NCI-H2081 (cell line): Measurements from ENCODE around the gene C19orf25.
A peak's percentile ranks its signal among the peaks of the same experiment; 100 is the strongest.
"Not testable (repeated sequence)": the region's sequence is repeated elsewhere in the genome, so short reads cannot be mapped to it uniquely, and the experiment has no call there.

Experiments used
- DNase-seq, 2 experiments: peaks; one replicate each; lab custom pipeline; 2025; lab: John Stamatoyannopoulos, UW

C19orf25 gene

GRCh38 chr19:1478934-1479707 lies at the start of gene C19orf25:
C19orf25 (minus strand) TSS chr19:1479215; CDS start chr19:1478903, 312 bp downstream.
- DNase-seq, result peak; percentile 91 to 93

DNA sequence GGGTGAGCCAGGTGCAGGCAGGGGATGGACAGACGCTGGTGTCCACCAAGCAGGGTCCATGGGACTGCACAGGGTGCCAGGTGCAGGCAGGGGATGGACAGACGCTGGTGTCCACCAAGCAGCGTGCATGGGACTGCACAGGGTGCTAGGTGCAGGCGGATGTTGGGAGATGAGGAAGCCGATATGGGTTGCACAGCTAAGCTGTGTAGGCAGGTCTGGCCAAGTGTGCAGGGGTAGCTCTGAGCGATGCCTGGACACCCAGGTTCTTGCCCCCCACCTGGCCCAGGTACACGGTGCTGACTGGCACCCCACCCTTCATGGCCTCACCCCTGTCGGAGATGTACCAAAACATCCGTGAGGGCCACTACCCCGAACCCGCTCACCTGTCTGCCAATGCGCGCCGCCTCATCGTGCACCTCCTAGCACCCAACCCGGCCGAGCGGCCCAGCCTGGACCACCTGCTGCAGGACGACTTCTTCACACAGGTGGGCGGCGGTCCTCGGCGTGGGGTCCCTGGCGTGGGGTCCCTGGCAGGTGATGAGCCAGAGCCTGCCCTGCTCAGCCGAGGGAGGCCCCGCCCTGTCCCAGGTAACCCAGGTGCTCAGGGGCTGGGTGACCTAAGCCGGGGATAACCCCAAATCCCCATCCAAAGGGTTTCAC lies 48.8 kb upstream of the C19orf25 start:
- no peak for DNase-seq

DNA sequence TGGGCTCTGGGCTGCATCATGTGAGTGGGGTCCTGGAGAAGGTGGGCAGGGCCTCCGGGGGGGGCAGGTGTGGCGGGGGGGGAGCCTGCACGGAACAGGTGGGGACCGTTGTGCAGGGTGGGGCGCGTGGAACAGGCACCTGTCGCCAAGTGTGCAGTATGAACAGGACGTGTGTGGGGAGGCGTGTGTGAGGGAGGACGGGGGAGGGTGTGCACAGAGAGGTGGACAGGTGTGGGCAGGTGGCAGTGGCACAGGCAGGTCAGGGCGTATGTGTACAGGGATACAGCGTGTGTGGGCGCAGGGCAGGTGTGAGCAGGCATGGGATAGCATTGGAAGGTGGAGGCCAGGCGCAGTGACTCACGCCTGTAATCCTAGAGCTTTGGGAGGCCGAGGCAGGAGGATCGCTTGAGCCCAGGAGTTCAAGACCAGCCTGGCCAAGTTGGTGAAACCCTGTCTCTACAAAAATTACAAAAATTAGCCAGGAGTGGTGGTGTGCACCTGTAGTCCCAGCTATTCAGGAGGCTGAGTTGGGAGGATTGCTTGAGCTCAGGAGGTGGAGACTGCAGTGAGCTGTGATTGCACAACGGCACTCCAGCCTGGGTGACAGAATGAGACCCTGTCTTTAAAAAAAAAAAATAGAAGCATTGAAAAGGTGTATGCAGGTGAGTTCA lies 48.1 kb upstream of the C19orf25 start:
- DNase-seq, result no peak

DNA sequence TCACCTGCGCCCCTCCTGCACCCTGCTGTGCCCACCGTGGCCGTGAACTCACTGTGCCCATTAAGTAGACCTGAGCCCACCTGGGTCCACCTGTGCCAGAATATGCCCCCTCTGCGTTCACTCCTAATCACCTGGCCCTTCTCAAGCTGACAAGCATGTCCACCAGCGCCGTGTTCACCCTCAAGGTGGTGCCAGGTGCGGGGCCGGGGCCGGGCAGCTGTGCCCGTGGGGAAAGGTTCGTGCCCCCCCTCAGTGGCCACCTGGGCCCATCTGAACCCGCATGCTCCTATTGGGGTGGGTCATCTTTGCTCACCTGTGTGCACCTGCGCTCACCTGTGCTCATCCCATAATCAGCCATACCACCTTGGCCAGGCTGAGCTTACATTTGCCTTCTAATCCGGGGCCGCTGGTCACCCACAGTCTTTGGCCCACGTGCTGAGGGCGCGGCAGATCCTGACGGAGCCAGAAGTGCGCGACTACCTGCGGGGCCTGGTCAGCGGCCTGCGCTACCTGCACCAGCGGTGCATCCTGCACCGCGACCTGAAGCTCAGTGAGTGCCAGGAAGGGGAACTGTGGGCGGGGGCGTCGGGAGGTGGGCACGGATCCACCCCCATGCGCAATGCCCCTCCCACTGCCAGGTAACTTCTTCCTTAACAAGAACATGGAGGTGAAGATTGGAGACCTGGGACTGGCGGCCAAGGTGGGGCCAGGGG lies 47.2 kb upstream of the C19orf25 start:
- DNase-seq, result no peak

DNA sequence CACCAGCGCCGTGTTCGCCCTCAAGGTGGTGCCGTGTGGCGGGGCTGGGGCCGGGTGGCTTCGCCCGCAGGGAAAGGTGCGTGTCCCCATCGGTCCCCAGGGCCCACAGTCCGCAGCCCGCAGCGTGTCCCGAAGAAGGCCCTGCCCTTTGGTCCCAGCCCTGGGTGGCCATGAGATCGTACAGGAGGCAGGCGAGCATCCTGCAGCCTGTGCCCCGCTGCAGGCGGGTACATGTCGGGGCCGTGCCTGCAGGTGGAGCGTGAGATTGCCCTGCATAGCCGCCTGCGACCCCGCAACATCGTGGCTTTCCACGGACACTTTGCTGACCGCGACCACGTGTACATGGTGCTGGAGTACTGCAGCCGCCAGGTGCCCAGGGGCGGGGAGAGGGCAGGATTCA lies 46.3 kb upstream of the C19orf25 start:
- no peak for DNase-seq

GRCh38 chr19:1524972-1525325 lies 45.9 kb upstream of the C19orf25 start:
- DNase-seq, result no peak

GRCh38 chr19:1524287-1524971 lies 45.4 kb upstream of the C19orf25 start:
- DNase-seq, result no peak

- DNase-seq, result no peak
Measured at GRCh38 chr19:1523412-1524286, 44.6 kb upstream of the C19orf25 start, which contains the start of gene PLK5. PLK5 (plus strand) TSS chr19:1524077; CDS start chr19:1526997, 2,920 bp downstream.

GRCh38 chr19:1522838-1523237 lies 43.8 kb upstream of the C19orf25 start:
- no peak for DNase-seq

DNA sequence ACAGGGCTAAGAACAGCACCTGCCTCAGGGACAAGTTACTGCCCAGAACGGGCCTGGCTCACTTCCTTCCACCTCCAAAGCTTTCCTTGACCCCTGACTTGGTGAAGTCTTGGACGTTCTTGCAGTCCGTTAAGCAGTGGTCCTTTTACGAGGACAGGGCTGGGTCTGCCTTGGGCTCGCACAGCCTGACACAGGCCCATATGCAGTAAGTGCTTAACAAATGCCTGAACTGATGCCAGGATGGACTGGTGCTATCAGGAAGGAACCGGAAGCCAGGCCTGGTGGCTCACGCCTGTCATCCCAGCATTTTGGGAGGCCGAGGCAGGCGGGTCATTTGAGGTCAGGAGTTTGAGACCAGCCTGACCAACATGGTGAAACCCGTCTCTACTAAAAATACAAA lies 43.0 kb upstream of the C19orf25 start:
- DNase-seq, result no peak

- no peak for DNase-seq
Measured at GRCh38 chr19:1521636-1522035, 42.6 kb upstream of the C19orf25 start.

- no peak for DNase-seq
Measured at GRCh38 chr19:1520203-1520780, 41.3 kb upstream of the C19orf25 start.

DNA sequence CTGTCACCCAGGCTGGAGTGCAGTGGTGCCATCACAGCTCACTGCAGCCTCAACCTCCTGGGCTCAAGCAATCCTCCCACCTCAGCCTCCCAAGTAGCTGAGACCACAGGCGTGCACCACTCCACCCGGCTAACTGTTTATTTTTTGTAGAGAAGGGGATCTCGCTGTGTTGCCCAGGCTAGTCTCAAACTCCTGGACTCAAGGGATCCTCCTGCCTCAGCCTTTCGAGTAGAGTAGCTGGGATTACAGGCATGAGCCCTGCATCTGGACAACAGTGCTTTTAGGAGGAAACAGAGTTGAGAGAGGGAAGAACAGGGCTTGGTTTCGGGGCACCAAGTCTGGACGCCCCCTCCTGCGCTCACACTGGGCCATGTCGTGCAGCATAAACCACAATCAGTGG lies 40.8 kb upstream of the C19orf25 start:
- DNase-seq, result not testable (repeated sequence)

DNA sequence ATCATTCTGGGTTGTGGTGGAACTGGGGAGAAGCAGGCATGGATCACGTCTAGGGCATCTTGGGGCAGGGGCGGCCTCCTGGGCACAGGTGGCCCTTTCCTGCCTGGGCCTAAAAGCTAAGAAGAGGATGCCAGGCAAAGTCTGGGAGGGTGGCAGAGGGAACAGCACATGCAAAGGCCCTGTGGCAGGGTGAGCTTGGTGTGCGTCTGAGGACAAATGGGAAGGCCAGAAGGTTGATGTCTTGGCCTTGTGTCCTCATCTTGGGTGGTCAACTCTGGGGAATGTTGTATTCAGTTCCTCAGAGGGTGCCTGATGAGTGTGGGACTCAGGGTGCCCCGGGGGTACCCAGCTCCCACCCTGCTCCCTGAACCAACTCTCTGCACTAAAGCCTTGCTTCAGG lies 39.5 kb upstream of the C19orf25 start:
- no peak for DNase-seq

DNA sequence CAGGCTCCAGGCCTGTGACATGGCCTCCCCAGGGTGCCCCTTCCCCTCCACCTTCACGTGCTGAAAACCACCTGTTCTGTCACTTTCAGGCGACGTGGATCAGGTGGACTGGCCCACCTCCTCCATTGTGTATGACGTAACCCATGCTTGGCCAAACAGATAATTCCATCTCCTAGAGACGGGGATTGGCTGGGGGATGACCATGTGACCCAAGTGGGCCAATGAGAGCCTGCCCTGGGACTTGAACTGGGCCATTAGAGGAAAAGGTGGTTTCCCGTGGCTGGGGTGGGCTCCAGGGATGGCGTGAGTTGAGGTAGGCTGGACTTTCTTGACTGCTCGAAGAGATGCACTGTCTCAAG lies 37.4 kb upstream of the C19orf25 start:
- peak in 1 of 2 experiments; percentile 19 for DNase-seq

DNA sequence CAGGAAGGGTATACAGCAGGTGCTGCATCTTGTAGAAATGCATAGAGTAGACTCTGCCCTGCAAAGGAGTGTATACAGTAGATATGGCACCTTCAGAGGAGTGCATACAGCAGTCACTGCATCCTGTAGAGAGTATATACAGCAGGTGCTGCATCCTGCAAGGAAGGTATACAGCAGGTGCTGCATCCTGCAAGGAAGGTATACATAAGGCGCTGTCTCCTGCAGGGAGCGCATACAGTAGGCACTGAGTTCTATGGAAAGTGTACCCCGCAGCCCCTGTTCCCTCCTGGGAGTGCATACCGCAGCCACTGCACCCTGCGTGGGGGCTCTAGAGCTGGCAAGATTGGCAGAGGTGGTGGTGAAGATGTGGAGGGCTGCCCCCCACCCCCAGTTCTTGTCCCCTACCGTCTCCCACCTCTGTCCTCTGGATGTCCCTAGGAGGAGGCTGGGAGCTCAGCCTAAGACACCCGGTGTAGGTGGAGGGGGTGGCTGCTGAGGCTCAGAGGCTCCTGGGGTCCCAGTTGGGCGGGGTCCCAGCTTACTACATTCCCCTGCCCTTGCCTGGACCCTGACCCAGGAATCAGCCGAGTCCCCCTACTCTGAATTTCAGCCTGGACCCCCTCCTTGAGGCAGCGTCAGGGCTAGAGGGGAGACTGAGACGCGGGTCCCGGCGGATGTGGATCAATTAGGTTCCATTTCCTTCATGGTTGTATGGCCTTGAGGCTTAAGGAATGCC lies 36.1 kb upstream of the C19orf25 start:
- no peak for DNase-seq

DNA sequence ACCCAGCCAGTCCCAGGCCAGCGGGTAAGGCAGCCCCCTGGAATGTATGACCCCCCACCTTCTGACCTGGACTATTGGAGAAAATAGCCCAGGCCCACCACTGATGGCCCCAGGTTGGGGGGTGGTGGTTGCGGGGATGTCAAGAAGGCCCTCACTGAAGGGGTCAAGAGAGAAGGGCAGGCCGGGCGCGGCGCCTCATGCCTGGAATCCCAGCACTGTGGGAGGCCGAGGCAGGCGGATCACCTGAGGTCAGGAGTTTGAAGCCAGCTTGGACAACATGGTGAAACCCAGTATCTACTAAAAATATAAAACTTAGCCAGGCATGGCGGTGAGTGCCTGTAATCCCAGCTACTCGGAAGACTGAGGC lies 35.3 kb upstream of the C19orf25 start:
- DNase-seq, result no peak

DNA sequence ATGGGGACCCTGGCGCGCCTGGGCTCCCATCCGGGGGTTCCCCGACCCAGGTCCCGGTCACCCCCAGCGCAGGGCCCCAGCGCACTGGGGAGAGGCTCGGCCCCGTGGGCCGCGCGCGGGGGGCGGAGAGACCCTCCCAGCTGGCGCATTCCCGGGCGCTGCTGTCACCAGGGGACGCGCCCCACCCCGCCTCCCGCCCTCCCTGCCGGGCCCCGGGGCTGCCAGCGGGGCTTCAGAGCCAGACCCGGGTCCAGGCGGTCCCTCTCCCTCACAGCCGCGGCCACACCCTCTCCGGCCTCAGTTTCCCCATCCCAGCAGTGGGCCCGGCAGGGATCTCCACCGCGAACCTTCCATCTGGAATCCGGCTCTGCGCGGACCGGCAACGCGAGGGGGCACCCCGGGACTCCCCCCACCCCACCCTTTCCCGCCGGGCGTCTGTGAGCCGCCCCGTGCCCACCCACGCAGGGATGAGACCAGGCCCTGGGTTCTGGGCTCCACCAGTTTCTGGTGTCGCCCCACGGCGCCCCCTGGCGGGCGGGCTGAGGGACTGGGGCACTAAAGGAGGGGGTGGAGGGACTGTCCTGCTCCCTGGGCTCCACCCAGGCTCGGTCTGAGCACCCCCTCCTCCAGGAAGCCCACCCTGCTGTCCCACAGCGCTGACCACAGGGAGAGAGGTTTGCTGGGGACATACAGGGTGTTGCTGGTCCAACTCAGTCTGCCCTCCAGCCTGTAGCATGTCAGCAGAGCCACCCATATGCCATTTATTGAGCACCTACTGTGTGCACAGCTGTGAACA lies 34.7 kb upstream of the C19orf25 start:
- DNase-seq, result no peak
